ENCODE data around the gene MIB1.

The MIB1 gene

GRCh38 chr18:21820811-21821143 lies 80.2 kb downstream of the MIB1 start:
- no peak for DNase-seq

GRCh38 chr18:21823848-21824247 lies 83.3 kb downstream of the MIB1 start:
- DNase-seq, result no peak

DNA sequence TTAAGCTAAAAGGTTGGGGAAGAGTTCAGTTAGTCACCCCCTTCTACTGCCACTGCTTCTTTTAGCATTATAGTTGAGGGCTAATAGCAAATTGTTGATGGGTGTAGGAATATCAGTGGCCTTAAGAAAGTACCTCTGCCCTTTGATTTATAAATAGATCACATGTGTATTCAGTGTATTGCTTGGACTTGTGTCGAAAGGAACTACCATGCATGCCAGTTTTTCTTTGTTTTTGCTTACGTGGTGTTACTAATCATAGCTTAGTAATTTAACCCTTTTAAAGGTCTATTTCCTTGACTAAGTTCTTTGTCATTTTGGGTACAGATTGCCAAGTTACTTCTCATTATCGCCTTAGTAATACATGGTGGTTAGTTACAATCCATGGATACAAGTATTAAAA lies 85.6 kb downstream of the MIB1 start:
- DNase-seq, result no peak

GRCh38 chr18:21826641-21827302 lies 86.2 kb downstream of the MIB1 start:
- no peak for DNase-seq

DNA sequence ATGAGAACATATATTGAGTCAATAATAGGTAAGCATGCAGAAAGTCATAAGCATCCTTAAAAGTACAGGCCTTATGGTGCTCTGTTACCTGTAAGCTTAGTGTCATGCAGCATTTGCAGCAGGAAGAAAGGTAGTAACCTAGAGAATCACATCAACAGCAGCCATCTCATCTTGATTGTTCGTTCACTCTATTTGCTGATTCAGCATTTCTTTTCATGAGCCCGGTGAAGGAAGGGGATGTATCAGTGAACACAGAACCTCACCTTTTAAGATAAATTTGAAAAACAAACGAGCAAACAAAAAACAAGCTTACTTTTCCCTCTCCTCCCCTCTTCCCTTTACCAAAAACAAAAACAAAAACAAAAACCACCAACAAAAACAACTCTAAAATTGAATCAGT lies 89.9 kb downstream of the MIB1 start:
- no peak for DNase-seq

DNA sequence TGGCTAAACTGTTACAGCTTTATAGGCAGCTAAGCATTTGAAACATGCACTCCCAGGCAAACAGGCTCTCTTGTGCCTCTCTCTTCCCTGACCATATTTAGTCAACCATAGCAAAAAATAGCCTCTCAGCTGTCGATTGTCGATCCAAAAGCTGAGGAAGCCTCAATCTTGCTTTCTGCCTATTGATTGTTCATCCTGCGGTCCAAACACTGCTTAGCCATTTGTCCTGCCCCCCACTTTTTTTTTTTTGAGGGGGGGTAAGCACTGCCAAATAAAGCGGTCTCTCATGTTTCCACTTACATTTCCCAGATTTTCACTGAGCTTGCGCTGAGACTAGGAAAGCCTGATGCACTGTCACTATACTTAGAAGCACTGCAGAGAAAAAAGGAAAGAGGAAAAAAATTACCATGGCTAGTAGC lies 90.8 kb downstream of the MIB1 start:
- DNase-seq, result no peak

DNA sequence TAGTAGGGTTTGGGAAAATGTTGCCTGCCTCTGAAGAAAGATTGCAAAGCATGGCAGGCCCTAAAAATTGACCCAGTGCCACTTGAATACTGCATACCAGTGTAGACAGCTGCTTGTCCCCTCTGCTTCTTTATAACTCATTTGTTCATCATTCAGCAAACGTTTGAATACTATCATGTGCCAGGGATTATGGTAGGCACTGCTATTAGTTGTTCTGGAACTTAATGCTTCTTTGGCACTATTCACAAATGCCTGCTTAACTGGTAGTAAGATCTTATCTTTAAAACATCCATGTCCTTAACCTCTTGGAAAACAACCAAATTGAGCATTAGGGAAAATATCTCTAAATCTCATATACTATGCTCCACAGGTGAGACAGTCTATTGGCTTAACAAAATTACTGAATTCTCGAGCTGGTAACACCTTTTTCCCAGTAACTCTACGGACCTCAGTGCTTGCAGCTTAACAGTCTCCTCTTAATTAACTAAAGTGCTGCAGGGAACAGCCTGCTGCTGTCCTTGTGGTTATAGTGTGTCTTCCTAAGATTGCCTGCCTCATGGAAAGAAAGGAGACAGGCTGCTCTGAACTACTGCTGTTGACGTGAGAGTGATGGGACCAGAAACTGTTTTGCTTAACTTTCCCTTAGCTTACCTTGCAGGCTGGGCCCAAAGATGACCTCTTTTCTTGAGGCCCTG lies 93.2 kb downstream of the MIB1 start:
- no peak for DNase-seq

DNA sequence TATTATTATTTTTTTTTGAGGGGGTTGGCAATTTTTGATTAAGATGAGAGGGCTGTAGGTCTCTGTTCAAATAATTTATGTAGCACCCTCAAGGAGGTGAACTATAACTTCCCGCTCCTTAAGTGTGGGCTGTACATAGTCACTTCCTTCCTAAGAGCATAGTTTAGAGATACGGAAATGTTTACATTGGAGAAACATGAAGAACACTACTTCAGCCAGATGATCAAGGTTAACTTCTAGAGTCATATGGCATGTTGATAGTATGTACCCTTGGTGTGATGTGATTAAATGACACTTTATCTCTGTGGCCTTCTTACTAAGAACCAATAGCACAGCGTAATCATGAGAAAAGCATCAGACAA lies 93.7 kb downstream of the MIB1 start:
- DNase-seq, result no peak

- no peak for DNase-seq
Observed at GRCh38 chr18:21841570-21841969, 101.0 kb downstream of the MIB1 start.

- DNase-seq, result no peak
Observed at GRCh38 chr18:21843341-21843740, 102.7 kb downstream of the MIB1 start.

- no peak for DNase-seq
Observed at GRCh38 chr18:21851327-21851961, 110.9 kb downstream of the MIB1 start.

DNA sequence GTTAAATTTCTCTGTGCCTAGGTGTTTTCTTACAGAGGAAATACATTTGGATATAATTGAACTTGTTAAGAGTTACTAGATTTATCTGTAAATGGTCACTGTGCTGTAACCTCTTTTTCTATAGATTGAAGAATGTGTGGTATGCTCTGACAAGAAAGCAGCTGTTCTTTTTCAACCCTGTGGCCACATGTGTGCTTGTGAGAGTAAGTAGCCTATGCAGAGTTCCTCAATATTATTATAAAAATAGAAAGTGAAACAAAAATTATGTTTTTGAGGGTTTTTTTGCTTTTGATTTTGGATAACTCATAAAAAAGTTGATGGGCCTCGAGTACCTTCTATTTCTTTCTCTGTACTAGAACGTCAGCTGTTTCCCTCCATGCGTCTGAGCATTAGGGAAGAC lies 112.4 kb downstream of the MIB1 start:
- DNase-seq, result no peak

- DNase-seq, result no peak
Observed at GRCh38 chr18:21853775-21854552, 113.4 kb downstream of the MIB1 start.

GRCh38 chr18:21855432-21855831 lies 114.8 kb downstream of the MIB1 start:
- no peak for DNase-seq

DNA sequence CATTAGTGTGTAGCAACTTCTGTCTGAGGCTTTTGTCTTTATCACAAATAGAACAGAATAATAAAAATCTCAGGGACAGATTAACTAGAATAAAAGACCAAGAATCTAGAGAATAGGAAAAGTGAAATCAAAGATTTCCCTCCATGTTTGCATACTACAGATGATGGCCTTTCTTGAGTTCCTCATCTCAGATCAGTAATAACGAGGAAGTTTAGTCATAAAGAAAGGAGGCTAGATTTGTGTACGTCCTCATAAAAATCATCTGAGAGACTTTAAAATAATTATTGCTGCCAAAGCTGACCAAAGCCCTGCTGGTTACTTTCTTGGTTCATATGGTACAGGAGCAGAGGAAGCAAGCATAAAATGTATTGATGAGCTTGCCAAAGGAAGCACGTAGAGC lies 117.3 kb downstream of the MIB1 start:
- DNase-seq, result no peak

GRCh38 chr18:21858544-21858943 lies 118.0 kb downstream of the MIB1 start:
- no peak for DNase-seq

DNA sequence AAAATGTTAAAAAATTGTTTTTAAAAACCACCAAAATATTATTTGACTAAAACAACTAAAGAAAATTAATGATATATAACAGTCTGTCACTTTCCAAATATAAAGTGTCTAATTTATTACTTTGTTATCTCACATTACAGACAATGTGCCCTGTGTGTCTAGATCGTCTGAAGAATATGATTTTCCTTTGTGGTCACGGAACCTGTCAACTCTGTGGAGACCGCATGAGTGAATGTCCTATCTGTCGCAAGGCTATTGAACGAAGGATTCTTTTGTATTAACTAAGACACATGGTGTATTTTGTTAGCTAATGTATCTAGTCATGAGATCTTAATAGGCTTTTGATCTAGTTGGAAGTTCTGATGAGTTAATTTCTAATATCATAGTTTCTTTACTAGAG lies 123.8 kb downstream of the MIB1 start:
- no peak for DNase-seq

GRCh38 chr18:21865043-21865442 lies 124.5 kb downstream of the MIB1 start:
- DNase-seq, result no peak

GRCh38 chr18:21868770-21869169 lies 128.2 kb downstream of the MIB1 start:
- no peak for DNase-seq

DNA sequence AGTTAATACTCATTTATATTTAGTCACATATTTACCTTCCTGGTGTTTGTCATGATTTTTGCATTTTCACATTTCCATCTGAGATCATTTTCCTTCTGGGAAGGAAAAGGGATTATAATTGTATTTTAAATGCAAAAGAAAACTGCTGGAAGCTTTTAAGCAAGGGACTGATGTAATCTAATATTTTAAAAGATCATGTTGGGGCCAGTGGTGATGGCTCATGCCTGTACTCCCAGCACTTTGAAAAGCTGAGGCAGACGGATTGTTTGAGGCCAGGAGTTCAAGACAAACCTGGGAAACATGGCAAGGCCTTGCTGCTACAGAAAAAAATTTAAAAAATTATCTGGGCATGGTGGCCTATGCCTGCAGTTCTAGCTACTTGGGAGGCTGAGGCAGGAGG lies 149.0 kb downstream of the MIB1 start:
- no peak for DNase-seq

DNA sequence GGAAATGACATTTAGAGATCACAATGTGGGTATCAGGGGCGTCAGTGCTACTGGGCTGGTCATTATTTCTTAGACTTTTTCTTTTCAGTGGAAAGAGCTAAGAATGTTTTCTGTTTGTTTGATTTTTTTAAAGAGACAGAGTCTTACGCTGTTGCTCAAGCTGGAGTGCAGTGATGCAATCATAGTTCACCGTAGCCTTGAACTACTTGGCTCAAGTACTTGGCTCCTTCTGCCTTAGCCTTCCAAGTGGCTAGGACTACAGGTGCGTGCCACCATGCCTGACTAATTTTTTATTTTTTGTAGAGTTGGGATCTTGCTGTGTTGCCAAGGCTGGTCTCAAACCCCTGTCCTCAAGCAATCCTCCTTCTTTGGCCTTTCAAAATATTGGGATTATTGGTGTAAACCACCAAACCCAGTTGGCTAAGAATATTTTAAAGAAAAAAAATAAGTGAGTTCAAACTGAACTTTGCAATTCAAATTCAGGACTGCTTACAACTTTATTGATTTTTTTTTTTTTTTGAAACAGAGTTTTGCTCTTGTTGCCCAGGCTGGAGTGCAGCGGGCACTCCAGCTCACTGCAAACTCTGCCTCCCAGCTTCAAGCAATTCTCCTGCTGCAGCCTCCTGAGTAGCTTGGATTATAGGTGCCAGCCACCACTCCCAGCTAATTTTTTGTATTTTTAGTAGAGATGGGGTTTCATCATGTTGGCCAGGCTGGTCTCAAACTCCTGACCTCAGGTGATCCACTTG lies 154.2 kb downstream of the MIB1 start:
- no peak for DNase-seq

- DNase-seq, result no peak
Observed at GRCh38 chr18:21896732-21897336, 156.2 kb downstream of the MIB1 start.

DNA sequence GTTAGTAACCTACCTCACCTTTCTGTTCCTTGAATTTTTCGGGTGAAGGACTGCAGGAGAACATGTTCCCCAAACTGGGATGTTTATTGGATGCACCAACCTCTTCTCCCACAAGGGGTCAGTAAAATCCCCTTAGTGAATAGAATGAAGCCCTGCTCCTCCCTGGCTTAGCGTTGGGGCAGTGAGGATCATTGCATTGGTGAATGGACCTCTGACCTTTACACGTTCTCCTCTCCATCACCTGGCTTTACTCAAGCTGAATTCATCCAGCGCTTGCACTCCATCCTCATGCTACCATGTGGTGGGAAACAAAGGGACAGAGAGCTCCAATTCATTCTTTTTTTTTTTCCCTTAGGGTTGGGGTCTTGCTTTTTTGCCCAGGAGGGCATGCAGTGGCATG lies 157.2 kb downstream of the MIB1 start:
- DNase-seq, result no peak

Measured in CD4-positive, alpha-beta T cell treated with Interleukin-6 for 4 hours (primary cell).